Neuron (in vitro differentiated cells): ENCODE results near the gene DHX30.
"Not testable (repeated sequence)": the region's sequence is repeated elsewhere in the genome, so short reads cannot be mapped to it uniquely, and the experiment has no call there.

Experiments
- H2AFZ ChIP-seq: one replicate; pipeline ENCODE4 v1.6.1; 2013; ENCODE audit warnings: low read depth, mild to moderate bottlenecking, inconsistent platforms, low read length, moderate library complexity
- H3K27me3 ChIP-seq: one replicate; pipeline ENCODE4 v1.6.1; 2013; ENCODE audit warnings: low read length; ENCODE audit not compliant: insufficient read depth
- H3K36me3 ChIP-seq: one replicate; pipeline ENCODE4 v1.6.1; 2013; ENCODE audit warnings: low read length; ENCODE audit not compliant: insufficient read depth
- H3K4me1 ChIP-seq: one replicate; pipeline ENCODE4 v1.6.1; 2013; ENCODE audit warnings: low read length; ENCODE audit not compliant: insufficient read depth
- H3K4me3 ChIP-seq: 2 replicates; pipeline ENCODE4 v1.5.1; 2013; ENCODE audit warnings: mild to moderate bottlenecking, low read length, moderate library complexity
- H3K9me3 ChIP-seq: one replicate; pipeline ENCODE4 v1.6.1; 2013; ENCODE audit warnings: low read length

DHX30 gene, protein sequence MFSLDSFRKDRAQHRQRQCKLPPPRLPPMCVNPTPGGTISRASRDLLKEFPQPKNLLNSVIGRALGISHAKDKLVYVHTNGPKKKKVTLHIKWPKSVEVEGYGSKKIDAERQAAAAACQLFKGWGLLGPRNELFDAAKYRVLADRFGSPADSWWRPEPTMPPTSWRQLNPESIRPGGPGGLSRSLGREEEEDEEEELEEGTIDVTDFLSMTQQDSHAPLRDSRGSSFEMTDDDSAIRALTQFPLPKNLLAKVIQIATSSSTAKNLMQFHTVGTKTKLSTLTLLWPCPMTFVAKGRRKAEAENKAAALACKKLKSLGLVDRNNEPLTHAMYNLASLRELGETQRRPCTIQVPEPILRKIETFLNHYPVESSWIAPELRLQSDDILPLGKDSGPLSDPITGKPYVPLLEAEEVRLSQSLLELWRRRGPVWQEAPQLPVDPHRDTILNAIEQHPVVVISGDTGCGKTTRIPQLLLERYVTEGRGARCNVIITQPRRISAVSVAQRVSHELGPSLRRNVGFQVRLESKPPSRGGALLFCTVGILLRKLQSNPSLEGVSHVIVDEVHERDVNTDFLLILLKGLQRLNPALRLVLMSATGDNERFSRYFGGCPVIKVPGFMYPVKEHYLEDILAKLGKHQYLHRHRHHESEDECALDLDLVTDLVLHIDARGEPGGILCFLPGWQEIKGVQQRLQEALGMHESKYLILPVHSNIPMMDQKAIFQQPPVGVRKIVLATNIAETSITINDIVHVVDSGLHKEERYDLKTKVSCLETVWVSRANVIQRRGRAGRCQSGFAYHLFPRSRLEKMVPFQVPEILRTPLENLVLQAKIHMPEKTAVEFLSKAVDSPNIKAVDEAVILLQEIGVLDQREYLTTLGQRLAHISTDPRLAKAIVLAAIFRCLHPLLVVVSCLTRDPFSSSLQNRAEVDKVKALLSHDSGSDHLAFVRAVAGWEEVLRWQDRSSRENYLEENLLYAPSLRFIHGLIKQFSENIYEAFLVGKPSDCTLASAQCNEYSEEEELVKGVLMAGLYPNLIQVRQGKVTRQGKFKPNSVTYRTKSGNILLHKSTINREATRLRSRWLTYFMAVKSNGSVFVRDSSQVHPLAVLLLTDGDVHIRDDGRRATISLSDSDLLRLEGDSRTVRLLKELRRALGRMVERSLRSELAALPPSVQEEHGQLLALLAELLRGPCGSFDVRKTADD

DNA sequence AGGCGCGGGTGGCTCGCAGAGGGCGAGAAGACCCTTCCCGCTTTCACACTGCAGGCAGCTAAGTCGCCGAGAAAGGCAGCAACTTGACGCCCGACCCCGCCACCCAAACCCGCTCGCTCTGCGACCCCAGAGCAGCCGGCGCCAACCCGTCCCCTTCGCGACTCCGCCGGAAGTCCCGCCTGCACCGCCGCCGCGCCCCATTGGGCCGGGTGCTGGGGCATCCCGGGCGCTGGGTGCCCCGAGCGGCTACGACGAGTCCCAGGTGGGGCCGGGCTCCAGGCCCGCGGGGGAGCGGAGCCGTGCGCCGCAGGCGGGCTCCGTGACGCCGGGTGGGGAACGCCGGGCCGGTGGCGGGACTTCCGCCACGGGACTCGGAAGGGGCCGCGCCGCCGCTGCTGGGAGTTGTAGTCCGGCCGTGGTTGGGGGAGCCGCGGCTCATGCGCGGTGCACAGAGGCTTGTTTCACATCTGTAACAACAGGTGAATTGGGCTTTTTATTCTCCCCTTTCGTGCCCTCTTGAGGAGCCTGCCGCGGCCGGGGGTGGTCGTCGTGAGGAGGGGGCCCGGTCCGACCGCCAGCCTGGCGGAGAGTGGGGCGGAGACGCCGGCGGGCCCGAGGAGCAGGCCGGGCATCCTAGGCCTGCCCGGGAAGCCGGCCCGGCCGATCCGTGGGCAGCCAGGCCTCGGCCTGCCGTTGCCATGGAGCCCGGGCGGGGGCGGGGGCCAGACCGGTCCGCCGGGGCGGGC, at the start of gene DHX30:
DHX30 (plus strand) TSS at position 405 of the 746 bp plus-strand sequence. CDS start 7,546 bp downstream, outside the sequence.
- Histone ChIP-seq H2AFZ (peak within 1 kb of the TSS; percentile 73), H3K4me1 (peaks cover 14% of the 10 kb centered on the region), H3K27me3 (no peaks in the 10 kb centered on the region), H3K36me3 (peaks cover 22% of the 10 kb centered on the region), H3K9me3 (no peaks in the 10 kb centered on the region), H3K4me3 (peak within 1 kb of the TSS; percentile 98)

DNA sequence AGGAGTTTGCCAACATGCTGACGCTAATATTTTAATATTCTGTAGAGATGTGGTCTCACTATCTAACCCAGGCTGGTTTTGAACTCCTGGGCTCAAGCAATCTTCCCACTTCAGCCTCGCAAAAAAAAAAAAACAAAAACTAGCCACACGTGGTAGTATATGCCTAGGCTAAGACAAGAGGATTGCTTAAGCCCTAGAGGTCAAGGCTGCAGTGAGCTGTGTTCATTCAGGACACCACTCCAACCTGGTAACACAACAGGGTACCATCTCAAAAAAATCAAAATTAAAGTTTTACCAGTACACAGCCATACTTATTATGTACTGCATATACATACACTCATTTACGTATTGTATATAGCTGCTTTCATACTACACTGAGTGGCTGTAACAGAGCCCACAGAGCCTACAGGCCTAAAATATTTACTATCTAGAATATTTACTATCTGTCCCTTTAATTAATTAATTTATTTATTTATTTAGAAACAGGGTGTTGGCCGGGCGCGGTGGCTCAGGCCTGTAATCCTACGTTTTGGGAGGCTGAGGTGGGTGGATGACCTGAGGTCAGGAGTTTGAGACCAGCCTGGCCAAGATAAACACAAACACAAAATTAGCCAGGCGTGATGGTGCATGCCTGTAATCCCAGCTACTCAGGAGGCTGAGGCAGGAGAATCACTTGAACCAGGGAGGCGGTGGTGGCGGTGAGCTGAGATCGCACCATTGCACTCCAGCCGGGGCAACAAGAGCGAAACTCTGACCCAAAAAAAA, 44.5 kb upstream of the DHX30 start:
- Histone ChIP-seq H3K4me1 (no peaks in the 10 kb centered on the region), H3K9me3 (peaks cover 2% of the 10 kb centered on the region), H3K27me3 (no peaks in the 10 kb centered on the region), H2AFZ (no peak overlapping the region), H3K4me3 (no peak overlapping the region), H3K36me3 (peaks cover 60% of the 10 kb centered on the region)

DNA sequence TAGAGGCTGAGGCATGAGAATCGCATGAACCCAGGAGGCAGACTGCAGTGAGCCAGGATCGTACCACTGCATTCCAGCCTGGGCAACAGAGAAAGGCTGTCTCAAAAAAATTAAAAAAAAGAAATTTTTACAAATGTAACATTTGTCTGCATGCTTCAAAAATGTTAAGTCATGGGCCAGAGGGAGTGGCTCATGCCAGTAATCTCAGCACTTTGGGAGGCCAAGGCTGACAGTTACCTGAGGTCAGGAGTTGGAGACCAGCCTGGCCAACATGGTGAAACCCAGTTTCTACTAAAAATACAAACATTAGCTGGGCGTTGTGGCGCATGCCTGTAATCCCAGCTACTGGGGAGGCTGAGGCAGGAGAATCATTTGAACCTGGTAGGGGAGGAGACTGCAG, 42.7 kb upstream of the DHX30 start:
- H3K36me3 ChIP-seq: peaks cover 62% of the 10 kb centered on the region
- not testable (repeated sequence) for H3K27me3 ChIP-seq, H3K4me3 ChIP-seq, H2AFZ ChIP-seq, H3K4me1 ChIP-seq, H3K9me3 ChIP-seq

DNA sequence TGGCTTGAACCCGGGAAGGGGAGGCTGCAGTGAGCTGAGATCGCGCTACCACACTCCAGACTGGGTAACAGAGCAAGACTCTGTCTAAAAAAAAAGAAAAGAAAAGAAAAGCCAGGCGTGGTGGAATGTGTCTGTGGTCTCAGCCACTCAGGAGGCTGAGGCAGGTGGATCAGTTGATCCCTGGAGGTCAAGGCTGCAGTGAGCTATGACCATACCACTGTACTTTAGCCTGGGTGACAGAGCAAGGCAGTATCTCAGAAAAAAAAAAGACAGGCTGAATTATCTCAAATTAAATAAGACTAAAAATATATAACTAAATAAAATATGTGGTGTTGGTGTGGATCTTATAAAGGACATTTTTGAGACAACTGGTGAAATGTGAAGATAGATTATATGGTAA, 41.9 kb upstream of the DHX30 start:
- no peak overlapping the region for H2AFZ ChIP-seq
- H3K9me3 ChIP-seq: peaks cover 2% of the 10 kb centered on the region
- H3K4me1 ChIP-seq: no peaks in the 10 kb centered on the region
- H3K27me3 ChIP-seq: no peaks in the 10 kb centered on the region
- H3K4me3 ChIP-seq: no peak overlapping the region
- peaks cover 65% of the 10 kb centered on the region for H3K36me3 ChIP-seq

DNA sequence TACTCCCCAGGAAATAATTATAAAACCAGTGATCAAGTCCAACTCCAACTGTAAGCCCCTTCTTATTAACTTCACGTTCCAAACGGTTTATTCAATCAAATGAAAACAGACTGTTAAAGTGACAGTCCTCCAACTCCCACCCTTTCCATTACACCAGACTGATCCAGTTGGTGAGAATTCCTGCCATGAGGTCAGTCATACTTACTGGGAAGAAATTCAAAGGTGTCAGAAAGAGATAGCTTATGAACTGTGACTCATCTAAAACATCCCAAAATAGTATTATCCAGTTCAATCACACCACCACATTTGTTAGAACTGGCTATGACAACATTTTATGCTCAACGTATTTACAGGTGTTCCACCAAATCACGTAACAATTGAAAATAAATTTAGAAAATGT, 40.7 kb upstream of the DHX30 start:
- no peaks in the 10 kb centered on the region for H3K9me3 ChIP-seq
- no peaks in the 10 kb centered on the region for H3K27me3 ChIP-seq
- peaks cover 63% of the 10 kb centered on the region for H3K36me3 ChIP-seq
- H3K4me1 ChIP-seq: no peaks in the 10 kb centered on the region
- no peak overlapping the region for H3K4me3 ChIP-seq
- no peak overlapping the region for H2AFZ ChIP-seq

DNA sequence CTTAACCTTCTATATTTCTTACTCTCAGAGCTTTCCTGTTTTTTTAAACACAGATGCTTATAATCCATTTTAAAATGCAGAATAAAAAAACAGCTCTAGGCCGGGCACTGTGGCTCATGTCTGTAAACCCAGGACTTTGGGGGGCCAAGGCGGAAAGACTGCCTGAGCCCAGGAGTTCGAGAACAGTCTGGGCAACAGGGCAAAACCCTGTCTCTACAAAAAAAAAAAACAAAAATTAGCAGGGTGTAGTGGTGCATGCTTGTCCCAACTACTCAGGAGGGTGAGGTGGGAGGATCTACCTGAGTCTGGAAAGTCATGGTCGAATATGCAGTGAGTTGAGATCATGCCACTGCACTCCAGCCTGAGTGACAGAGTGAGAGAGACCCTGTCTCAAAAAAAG, 36.8 kb upstream of the DHX30 start:
- H3K4me3 ChIP-seq: no peak overlapping the region
- H3K27me3 ChIP-seq: no peaks in the 10 kb centered on the region
- no peak overlapping the region for H2AFZ ChIP-seq
- peaks cover 63% of the 10 kb centered on the region for H3K36me3 ChIP-seq
- H3K4me1 ChIP-seq: no peaks in the 10 kb centered on the region
- H3K9me3 ChIP-seq: no peaks in the 10 kb centered on the region

DNA sequence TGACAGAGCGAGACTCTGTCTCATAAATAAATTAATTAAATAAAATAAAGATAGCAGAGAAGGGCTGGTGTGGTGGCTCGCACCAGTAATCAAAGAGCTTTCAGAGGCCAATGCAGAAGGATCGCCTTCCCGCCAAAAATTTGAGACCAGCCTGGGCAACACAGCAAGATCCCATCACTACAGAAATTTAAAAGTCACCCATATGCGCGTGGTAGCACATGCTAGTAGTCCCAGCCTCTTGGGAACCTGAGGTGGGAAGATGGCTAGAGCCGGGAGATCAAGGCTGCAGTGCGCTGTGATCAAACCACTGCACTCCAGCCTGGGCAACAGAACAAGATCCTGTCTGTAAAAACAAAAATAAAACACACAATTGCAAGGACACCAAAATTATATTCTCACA, 30.9 kb upstream of the DHX30 start:
- H2AFZ ChIP-seq: no peak overlapping the region
- peaks cover 63% of the 10 kb centered on the region for H3K36me3 ChIP-seq
- H3K9me3 ChIP-seq: no peaks in the 10 kb centered on the region
- H3K27me3 ChIP-seq: no peaks in the 10 kb centered on the region
- no peak overlapping the region for H3K4me3 ChIP-seq
- H3K4me1 ChIP-seq: no peaks in the 10 kb centered on the region

DNA sequence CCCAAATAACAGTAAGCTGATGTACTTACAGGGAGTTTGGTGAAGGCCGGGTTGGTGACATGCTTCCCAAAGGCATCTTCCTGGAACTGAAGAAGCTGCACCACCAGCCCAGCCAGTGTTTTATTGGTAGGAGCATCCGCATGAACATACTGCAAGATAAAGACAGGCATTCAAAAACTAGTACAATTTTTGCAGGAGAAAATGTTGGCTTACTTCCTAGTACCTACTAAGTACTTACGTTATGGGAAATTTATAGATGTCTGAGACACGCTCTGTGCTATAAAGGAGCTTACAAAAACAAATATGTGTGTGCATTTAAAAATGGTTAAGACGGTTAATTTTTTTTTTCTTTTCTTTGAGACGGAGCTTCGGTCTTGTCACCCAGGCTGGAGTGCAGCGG, 30.1 kb upstream of the DHX30 start:
- no peak overlapping the region for H3K4me3 ChIP-seq
- H2AFZ ChIP-seq: no peak overlapping the region
- H3K9me3 ChIP-seq: no peaks in the 10 kb centered on the region
- H3K4me1 ChIP-seq: no peaks in the 10 kb centered on the region
- H3K27me3 ChIP-seq: no peaks in the 10 kb centered on the region
- peaks cover 63% of the 10 kb centered on the region for H3K36me3 ChIP-seq

DNA sequence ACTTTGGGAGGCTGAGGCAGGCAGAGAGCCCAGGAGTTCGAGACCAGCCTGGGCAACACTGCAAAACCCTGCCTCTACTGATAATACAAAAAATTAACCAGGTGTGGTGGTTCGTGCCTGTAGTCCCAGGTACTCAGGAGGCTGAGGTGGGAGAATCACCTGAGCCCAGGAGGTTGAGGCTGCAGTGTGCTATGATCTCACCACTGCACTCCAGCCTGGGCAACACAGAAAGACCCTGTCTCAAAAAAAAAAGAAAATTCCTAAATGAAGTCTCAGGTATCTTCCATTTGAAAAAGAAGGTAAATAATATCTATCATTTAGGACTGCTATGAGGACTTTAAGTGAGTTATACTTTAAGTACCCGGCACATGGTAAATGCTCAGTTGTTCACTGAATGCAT, 24.2 kb upstream of the DHX30 start:
- no peaks in the 10 kb centered on the region for H3K9me3 ChIP-seq
- no peaks in the 10 kb centered on the region for H3K27me3 ChIP-seq
- peaks cover 17% of the 10 kb centered on the region for H3K4me1 ChIP-seq
- H3K4me3 ChIP-seq: peak overlapping the region; percentile 87
- H3K36me3 ChIP-seq: peaks cover 25% of the 10 kb centered on the region
- no peak overlapping the region for H2AFZ ChIP-seq

DNA sequence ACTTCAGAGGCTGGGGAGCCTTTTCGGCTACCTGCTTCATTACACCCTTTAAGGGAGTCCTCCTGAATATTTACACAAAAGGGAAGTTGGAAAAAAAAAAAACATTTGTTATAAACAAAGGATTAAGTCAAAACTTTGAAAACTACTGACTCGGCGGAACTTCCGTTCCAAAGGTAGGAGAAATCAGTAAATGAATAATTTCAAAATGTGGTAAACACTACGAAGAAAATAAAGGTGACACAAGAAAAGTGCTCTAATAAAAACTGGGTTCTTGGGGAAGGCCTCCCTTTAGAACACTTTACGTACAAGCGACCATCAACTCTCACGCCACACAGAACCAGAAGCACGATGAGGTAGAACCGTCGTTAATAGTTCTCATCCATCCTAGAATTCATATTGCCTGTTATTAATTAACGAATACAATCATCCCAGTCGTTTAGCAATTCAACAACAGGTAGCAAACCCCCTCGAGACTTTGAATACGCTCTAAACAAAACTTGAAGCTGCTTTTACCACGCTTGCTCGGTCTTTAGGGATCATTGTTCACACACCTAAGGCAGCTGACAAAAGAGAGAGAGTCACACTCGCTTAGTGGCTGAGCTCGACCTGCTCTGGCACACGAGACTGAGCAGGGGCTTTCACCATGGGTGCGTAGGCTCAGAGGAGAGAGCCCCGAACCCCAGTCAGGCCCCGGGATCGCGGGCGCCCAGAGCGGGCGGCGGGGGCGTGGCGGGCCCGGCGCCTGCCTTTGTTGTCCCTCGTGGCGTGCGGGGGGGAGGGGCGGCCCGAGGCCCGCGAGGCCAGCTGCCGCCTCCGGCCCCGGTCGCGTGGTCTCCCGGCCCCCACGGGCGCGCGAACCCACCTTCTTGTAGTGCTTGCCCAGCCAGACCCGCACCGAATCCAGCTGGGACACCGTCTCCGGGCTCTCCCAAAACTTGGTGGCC, 21.9 kb upstream of the DHX30 start:
- no peaks in the 10 kb centered on the region for H3K27me3 ChIP-seq
- H2AFZ ChIP-seq: peak overlapping the region; percentile 6
- peaks cover 17% of the 10 kb centered on the region for H3K4me1 ChIP-seq
- no peaks in the 10 kb centered on the region for H3K9me3 ChIP-seq
- H3K4me3 ChIP-seq: peak overlapping the region; percentile 87
- H3K36me3 ChIP-seq: peaks cover 13% of the 10 kb centered on the region

DNA sequence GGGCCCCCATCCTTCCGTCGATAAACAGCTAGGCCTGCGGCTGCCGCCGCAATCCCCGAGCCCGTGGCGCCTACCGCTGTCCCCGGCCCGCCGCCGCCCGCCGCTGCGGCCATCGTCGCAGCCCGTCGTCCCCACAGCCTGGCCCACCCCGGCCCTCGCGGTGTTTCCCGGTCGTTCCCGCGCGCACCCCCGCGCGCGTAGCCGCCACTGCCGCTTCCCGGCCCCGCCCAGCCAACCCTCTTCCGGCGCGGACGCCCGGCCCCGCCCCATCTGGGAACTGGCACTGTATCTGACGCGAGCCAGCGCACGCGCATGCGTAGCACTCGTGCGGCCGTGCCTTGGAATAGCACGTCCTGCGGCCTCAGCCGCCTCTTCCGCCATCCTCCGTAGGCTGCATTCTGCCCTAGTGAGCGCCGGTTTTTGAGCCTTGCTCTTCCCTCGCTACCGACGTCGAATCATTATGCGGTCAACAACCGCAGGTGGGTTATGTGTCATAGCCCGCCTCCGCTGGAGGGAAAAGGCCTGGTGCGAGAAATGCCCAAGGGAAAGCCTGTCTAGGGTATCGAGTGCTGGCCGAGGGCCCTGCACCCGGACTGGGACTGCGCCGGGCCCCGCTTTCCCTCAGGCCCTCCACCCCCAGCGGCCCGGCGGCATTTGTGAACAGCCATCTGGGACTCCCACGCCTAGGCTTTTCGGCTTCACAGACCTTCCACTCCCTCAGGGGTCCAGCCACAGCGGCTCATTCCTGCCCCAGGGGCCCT, 21.1 kb upstream of the DHX30 start, which contains the start of gene SMARCC1:
SMARCC1 (minus strand) TSS at position 209 of the 761 bp plus-strand sequence; CDS start at position 113, 96 bp downstream.
- Histone ChIP-seq H3K36me3 (peaks cover 10% of the 10 kb centered on the region), H3K4me3 (peak within 1 kb of the TSS; percentile 87), H3K9me3 (no peaks in the 10 kb centered on the region), H2AFZ (peak within 1 kb of the TSS; percentile 8), H3K27me3 (no peaks in the 10 kb centered on the region), H3K4me1 (peaks cover 17% of the 10 kb centered on the region)
